HG03469 (cell line): ENCODE data around the gene PRSS2.

ENCODE experiments used
- ATAC-seq: cut with Tn5 transposase; IDR thresholded peaks from one replicate; pipeline ENCODE4 v1.9.1; 2021; ENCODE audit warnings: mild to moderate bottlenecking, moderate library complexity, moderate number of reproducible peaks; ENCODE audit not compliant: unreplicated experiment

The PRSS2 gene

GRCh38 chr7:142800088-142800487 lies 29.3 kb downstream of the PRSS2 start:
- ATAC-seq = no peak

- no peak for ATAC-seq
These were observed 30.0 kb downstream of the PRSS2 start for GRCh38 chr7:142800699-142801260.

GRCh38 chr7:142801601-142802295 lies 31.0 kb downstream of the PRSS2 start:
- ATAC-seq = no peak

- no peak for ATAC-seq
These were observed 31.5 kb downstream of the PRSS2 start for GRCh38 chr7:142802301-142802700.

- no peak for ATAC-seq
These were observed 33.1 kb downstream of the PRSS2 start for GRCh38 chr7:142803901-142804300.

- ATAC-seq = no peak
These were observed 34.0 kb downstream of the PRSS2 start for GRCh38 chr7:142804728-142805207.

GRCh38 chr7:142805350-142806021 lies 34.7 kb downstream of the PRSS2 start:
- no peak for ATAC-seq

- ATAC-seq = no peak
These were observed 35.2 kb downstream of the PRSS2 start for GRCh38 chr7:142806022-142806356.

- no peak for ATAC-seq
These were observed 36.2 kb downstream of the PRSS2 start for GRCh38 chr7:142806957-142807356.

- no peak for ATAC-seq
These were observed 37.2 kb downstream of the PRSS2 start for GRCh38 chr7:142807855-142808460.

- ATAC-seq = peak; percentile 11
These were observed 37.7 kb downstream of the PRSS2 start for GRCh38 chr7:142808461-142808801.

GRCh38 chr7:142808802-142809583 lies 38.2 kb downstream of the PRSS2 start:
- ATAC-seq = peak; percentile 88

- no peak for ATAC-seq
These were observed 38.9 kb downstream of the PRSS2 start for GRCh38 chr7:142809671-142810070.

- no peak for ATAC-seq
These were observed 40.5 kb downstream of the PRSS2 start for GRCh38 chr7:142811154-142811737.

GRCh38 chr7:142812437-142813215 lies 41.9 kb downstream of the PRSS2 start:
- no peak for ATAC-seq

- no peak for ATAC-seq
These were observed 42.5 kb downstream of the PRSS2 start for GRCh38 chr7:142813226-142813625.

- no peak for ATAC-seq
These were observed 42.9 kb downstream of the PRSS2 start for GRCh38 chr7:142813699-142814098.

GRCh38 chr7:142814451-142814850 lies 43.7 kb downstream of the PRSS2 start:
- ATAC-seq = no peak

- ATAC-seq = no peak
These were observed 44.4 kb downstream of the PRSS2 start for GRCh38 chr7:142815134-142815533.

GRCh38 chr7:142817506-142817905 lies 46.7 kb downstream of the PRSS2 start:
- no peak for ATAC-seq
